GM18873 (cell line): Measurements from ENCODE around the gene MDFI.

Source experiments
- ATAC-seq: cut with Tn5 transposase; IDR thresholded peaks from one replicate; pipeline ENCODE4 v1.9.1; 2021; ENCODE audit warnings: mild to moderate bottlenecking, moderate library complexity, moderate number of reproducible peaks; ENCODE audit not compliant: unreplicated experiment, low FRiP score

MDFI gene

GRCh38 chr6:41648070-41648585 is 9.9 kb downstream of the MDFI start:
- no peak for ATAC-seq

- no peak for ATAC-seq
Measured at GRCh38 chr6:41648921-41649320, 10.7 kb downstream of the MDFI start.

GRCh38 chr6:41649596-41649995 is 11.3 kb downstream of the MDFI start:
- no peak for ATAC-seq

GRCh38 chr6:41650120-41650519 is 11.9 kb downstream of the MDFI start:
- no peak for ATAC-seq

- ATAC-seq: no peak
Measured at GRCh38 chr6:41651246-41651961, 13.1 kb downstream of the MDFI start.

GRCh38 chr6:41651962-41652657 is 13.8 kb downstream of the MDFI start:
- ATAC-seq: no peak

GRCh38 chr6:41652866-41653652 is 14.8 kb downstream of the MDFI start:
- ATAC-seq: no peak

- no peak for ATAC-seq
Measured at GRCh38 chr6:41653691-41654090, 15.4 kb downstream of the MDFI start.

- ATAC-seq: no peak
Measured at GRCh38 chr6:41654151-41654697, 16.0 kb downstream of the MDFI start.

GRCh38 chr6:41654698-41655151 is 16.5 kb downstream of the MDFI start:
- no peak for ATAC-seq

- no peak for ATAC-seq
Measured at GRCh38 chr6:41655176-41655575, 16.9 kb downstream of the MDFI start.

- no peak for ATAC-seq
Measured at GRCh38 chr6:41655646-41656001, 17.4 kb downstream of the MDFI start.

- ATAC-seq: no peak
Measured at GRCh38 chr6:41656002-41656691, 17.9 kb downstream of the MDFI start.

GRCh38 chr6:41657131-41658094 is 19.1 kb downstream of the MDFI start:
- ATAC-seq: no peak

- no peak for ATAC-seq
Measured at GRCh38 chr6:41658636-41659035, 20.4 kb downstream of the MDFI start.

GRCh38 chr6:41659935-41660334 is 21.7 kb downstream of the MDFI start:
- no peak for ATAC-seq

GRCh38 chr6:41663568-41663967 is 25.3 kb downstream of the MDFI start:
- ATAC-seq: no peak

- ATAC-seq: no peak
Measured at GRCh38 chr6:41664271-41664670, 26.0 kb downstream of the MDFI start.

GRCh38 chr6:41667195-41667594 is 28.9 kb downstream of the MDFI start:
- ATAC-seq: no peak
